Spleen (tissue), 11 donors: ENCODE measurements around the gene SPACA7. TPM values are rescaled to one million over a fixed set of nuclear protein-coding genes. Genes with fewer than 3 reads are reported as not detected.

Experiments used
- DNase-seq: peaks from one replicate; pipeline ENCODE4 v3.0.0-alpha.2; 2020
- H3K27ac ChIP-seq, 8 donors: fragments of 200-600 bp; sonication (generic) in 7 of 8; 1 replicate in 4 of 8; 2 replicates in 4 of 8; pipeline versions ENCODE4 v1.5.0 to v1.8.0; 2016 to 2021; ENCODE audit warnings: inconsistent platforms in 4 of 8, mild to moderate bottlenecking in 4 of 8, moderate library complexity in 1 of 8
- H3K27me3 ChIP-seq, 7 donors: fragments of 200-600 bp; sonication (generic) in 6 of 7; replicated peaks in 1 of 7; 1 replicate in 4 of 7; 2 replicates in 3 of 7; pipeline versions ENCODE4 v1.5.0 to v1.8.0; 2016 to 2021; ENCODE audit warnings: inconsistent platforms in 3 of 7, mild to moderate bottlenecking in 1 of 7
- H3K36me3 ChIP-seq, 6 donors: fragments of 200-600 bp; sonication (generic) in 5 of 6; 1 replicate in 4 of 6; 2 replicates in 2 of 6; pipeline versions ENCODE4 v1.5.0 to v1.8.0; 2016 to 2021; ENCODE audit warnings: inconsistent platforms in 2 of 6
- H3K4me1 ChIP-seq, 6 donors: fragments of 200-600 bp; sonication (generic) in 5 of 6; 1 replicate in 3 of 6; 2 replicates in 3 of 6; pipeline versions ENCODE4 v1.5.0 to v1.8.0; 2016 to 2021; ENCODE audit warnings: inconsistent platforms in 3 of 6
- H3K4me3 ChIP-seq, 8 donors: fragments of 200-600 bp; sonication (generic) in 7 of 8; 1 replicate in 4 of 8; 2 replicates in 4 of 8; pipeline versions ENCODE4 v1.5.0 to v1.8.0; 2016 to 2021; ENCODE audit warnings: inconsistent platforms in 4 of 8, mild to moderate bottlenecking in 4 of 8, moderate library complexity in 2 of 8
- H3K9me3 ChIP-seq, 8 donors: fragments of 200-600 bp; sonication (generic) in 7 of 8; 1 replicate in 4 of 8; 2 replicates in 4 of 8; pipeline versions ENCODE4 v1.5.0 to v1.8.0; 2016 to 2021; ENCODE audit warnings: inconsistent platforms in 4 of 8
- CTCF ChIP-seq, 11 experiments: fragments of 200-600 bp in 7 of 11; fragments of 450-650 bp in 4 of 11; sonication (generic) in 4 of 11; IDR thresholded peaks in 8 of 11; conservative IDR thresholded peaks in 3 of 11; 1 replicate in 7 of 11; 2 replicates in 4 of 11; pipeline versions ENCODE4 v1.4.0 to v1.8.0; 2016 to 2021; ENCODE audit warnings: antibody characterized with exemption in 11 of 11, inconsistent platforms in 4 of 11, mild to moderate bottlenecking in 1 of 11
- POLR2A ChIP-seq, 3 donors: fragments of 450-650 bp; IDR thresholded peaks; one replicate each; pipeline ENCODE4 v1.5.1; 2017; ENCODE audit warnings: antibody characterized with exemption in 3 of 3, mild to moderate bottlenecking in 1 of 3
- POLR2AphosphoS5 ChIP-seq, 3 donors: sonication (generic); formaldehyde crosslinking; IDR thresholded peaks; one replicate each; pipeline ENCODE4 v1.5.1; 2017; ENCODE audit warnings: antibody characterized with exemption in 3 of 3
- WGBS, 5 donors: extraction: QIAGEN DNeasy Blood & Tissue Kit in 3 of 5; methylation state at CpG; one replicate each; pipeline versions ENCODE4 v1.1.5 to v1.1.7; 2013 to 2018; 5-methylcytosine and 5-hydroxymethylcytosine counted together
- intact Hi-C: fragments of 100-400 bp; cut with DNase I; formaldehyde crosslinking; loops from one replicate; pipeline ENCODE4 v1.15.0; 2023; ENCODE audit warnings: low total_unique reads
- polyA plus RNA-seq, 3 donors: library from polyadenylated mRNA; stranded (reverse); fragments of 200-250 nt; gene quantifications; one replicate each; pipeline ENCODE4 v1.2.1, GENCODE V29; 2013
- total RNA-seq, 7 donors: library from RNA; depleted of rRNA in 3 of 7; stranded (reverse); fragments of >200 nt in 3 of 7; fragmentation: NEBNext Ultra II Directional in 4 of 7; extraction: Animal tissue kit (Norgen Biotek cat#: 25700) in 4 of 7; gene quantifications; one replicate each; pipeline versions ENCODE4 v1.1.0 to v1.2.1, GENCODE V29; 2016 to 2021
- donor health status: healthy with polysubstance abuse.
- donor health status: DM: no; HTN: no; CAD: no; lungs with moderate emphysema.
- donor health status: DM: no; HTN: no; CAD: no.
- donor health status: Bipolar disorder and iron deficiency.
- donor health status: healthy.
- donor health status: DM: no; HTN: no; CAD: no.
- donor health status: DM: yes; HTN: yes; CAD: no.

SPACA7 gene
- total and polyA plus RNA-seq, 10 donors, result not detected

DNA sequence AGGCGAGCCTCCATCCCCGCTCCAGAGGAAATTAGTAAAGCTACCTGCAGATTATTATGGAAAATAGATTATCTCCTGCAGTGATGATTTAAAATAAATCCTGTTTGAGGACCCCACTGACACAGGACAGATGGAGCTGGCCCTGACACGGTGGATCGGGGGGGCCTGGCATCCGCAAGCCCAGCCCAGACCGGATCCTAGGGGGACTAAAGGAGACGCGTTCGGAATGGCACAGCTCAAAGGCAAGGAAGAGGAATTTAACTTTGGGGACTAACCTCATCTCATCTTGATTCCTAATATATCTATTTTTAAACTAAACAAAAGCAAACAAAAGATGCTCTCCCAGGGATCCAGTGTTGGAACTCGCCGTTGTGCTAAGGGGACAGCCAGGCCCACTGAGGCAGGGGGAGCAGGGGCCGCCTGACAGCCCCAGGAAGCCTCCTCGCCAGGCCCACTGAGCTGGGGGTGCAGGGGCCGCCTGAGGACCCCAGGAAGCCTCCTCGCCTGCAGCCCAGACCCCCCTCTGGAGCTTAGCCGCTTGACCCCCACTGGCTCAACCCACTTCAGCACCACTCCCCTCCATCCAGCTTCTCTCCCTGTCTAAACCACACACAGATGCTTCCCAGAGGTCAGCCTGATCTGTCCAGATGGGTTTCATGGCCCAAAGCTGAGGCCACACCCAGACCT lies 78.6 kb downstream of the SPACA7 start:
- intact Hi-C loops, result no loop called here
- TF ChIP-seq POLR2AphosphoS5 (IDR thresholded peaks at IDR 0.05), result no peak
- no peak for TF ChIP-seq POLR2A (IDR thresholded peaks at IDR 0.05)
- no peak for TF ChIP-seq CTCF (IDR thresholded peaks at IDR 0.05 in 8 of 11, conservative IDR thresholded peaks at IDR 0.05 in 3 of 11)
- Histone ChIP-seq H3K4me3 (no peak overlapping the region), H3K36me3 (no peaks in the 10 kb centered on the region), H3K4me1 (no peaks in the 10 kb centered on the region), H3K27me3 (peaks cover 0 to 37% (median 0%) of the 10 kb centered on the region in 7 donors), H3K27ac (no peak overlapping the region), H3K9me3 (peaks cover 0 to 19% (median 13%) of the 10 kb centered on the region in 8 donors)
- 76 to 86% (median 81%) methylated on average over 16 of the region's 16 CpGs for WGBS, 5 donors
- DNase-seq, result no peak

GRCh38 chr13:112455476-112456059 lies 79.4 kb downstream of the SPACA7 start:
- peaks cover 0 to 23% (median 16%) of the 10 kb centered on the region in 8 donors for H3K9me3 ChIP-seq
- peaks cover 0 to 36% (median 0%) of the 10 kb centered on the region in 7 donors for H3K27me3 ChIP-seq
- no peak overlapping the region for H3K27ac ChIP-seq
- no peak for DNase-seq
- no peaks in the 10 kb centered on the region for H3K36me3 ChIP-seq
- WGBS, 5 donors, result 83 to 90% (median 87%) methylated on average over 14 to 17 of the region's 17 CpGs
- intact Hi-C loops, result no loop called here
- H3K4me3 ChIP-seq, result no peak overlapping the region
- TF ChIP-seq CTCF (IDR thresholded peaks at IDR 0.05 in 8 of 11, conservative IDR thresholded peaks at IDR 0.05 in 3 of 11) (no peak), POLR2AphosphoS5 (IDR thresholded peaks at IDR 0.05) (no peak)
- H3K4me1 ChIP-seq, result no peaks in the 10 kb centered on the region

DNA sequence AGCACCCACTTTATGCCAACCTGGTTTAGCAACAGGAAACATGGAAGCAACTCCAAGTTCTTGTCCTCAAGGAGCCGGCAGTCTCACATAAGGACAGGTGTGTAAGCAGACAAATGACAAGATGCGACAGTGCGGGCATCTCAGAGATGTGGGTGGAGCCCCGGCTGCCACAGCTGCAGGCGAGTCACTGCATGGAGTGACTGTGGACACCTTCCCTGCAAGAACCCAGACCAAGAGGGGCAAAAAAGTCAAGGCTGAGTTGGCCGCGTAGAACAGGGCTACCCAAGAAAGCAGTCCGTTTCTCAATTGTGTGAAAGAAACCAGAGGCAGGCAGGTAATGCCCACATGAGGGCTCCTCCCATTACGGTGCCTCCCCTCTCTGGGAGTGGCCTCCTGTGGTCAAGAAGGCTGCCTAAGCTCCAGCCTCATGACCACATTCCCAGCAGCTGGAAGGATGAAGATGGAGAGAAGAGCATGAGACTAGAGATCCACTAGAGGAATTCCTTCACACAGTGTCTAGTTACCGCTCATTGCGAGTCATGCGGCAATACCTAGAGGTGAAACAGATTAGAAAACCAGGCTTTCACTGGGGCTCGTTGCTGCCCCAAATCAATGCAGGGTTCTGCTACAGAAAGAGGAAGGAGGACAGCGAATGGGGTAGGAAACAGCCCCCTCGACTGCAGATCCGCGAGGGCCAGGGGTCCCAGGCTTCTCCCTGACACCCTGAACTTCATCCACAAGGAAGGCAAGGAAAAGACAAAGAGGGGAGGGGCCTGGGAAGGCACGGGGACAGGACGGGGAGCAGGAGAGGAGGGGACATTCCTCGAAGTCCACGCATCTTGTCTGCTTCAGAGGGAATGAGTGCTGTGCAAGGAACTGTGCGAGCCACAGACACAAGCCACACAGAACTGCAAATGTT lies 80.2 kb downstream of the SPACA7 start:
- 80 to 88% (median 83%) methylated on average over 22 of the region's 22 CpGs for WGBS, 5 donors
- no peak overlapping the region for H3K27ac ChIP-seq
- peaks cover 0 to 28% (median 16%) of the 10 kb centered on the region in 8 donors for H3K9me3 ChIP-seq
- no peaks in the 10 kb centered on the region for H3K4me1 ChIP-seq
- H3K36me3 ChIP-seq, result no peaks in the 10 kb centered on the region
- TF ChIP-seq POLR2AphosphoS5 (IDR thresholded peaks at IDR 0.05) (no peak), POLR2A (IDR thresholded peaks at IDR 0.05) (no peak), CTCF (IDR thresholded peaks at IDR 0.05 in 8 of 11, conservative IDR thresholded peaks at IDR 0.05 in 3 of 11) (no peak)
- H3K27me3 ChIP-seq, result peaks cover 0 to 30% (median 0%) of the 10 kb centered on the region in 7 donors
- intact Hi-C loops, result no loop called here
- no peak for DNase-seq
- no peak overlapping the region for H3K4me3 ChIP-seq
